Activated CD4-positive, alpha-beta T cell treated with anti-CD3 and anti-CD28 coated beads, Interleukin-2, amount 50 U/mL, for 16 hours (primary cell): ENCODE results near the gene DPYD.

ENCODE experiments used
- DNase-seq: peaks from one replicate; pipeline ENCODE4 v3.0.0-alpha.2; 2020

Gene DPYD

DNA sequence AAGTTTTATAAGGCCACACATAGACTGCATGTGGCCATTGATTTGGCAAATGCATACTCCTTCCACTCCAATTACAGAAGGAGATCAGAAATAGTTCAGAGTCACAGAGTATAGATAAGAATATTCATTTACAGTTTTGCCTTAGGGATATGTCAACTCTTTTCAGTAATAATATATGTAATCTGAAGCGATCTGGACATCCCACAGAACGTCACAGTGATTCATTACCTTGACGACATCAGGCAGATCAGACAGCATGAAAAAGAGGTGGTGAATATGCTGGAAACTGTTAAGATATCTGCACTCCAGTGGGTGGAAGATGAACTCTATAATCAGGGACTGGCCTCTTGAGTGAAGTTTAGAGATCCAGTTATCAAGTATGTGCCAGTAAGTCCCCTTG is 240.4 kb downstream of the DPYD start:
- DNase-seq: no peak

DNA sequence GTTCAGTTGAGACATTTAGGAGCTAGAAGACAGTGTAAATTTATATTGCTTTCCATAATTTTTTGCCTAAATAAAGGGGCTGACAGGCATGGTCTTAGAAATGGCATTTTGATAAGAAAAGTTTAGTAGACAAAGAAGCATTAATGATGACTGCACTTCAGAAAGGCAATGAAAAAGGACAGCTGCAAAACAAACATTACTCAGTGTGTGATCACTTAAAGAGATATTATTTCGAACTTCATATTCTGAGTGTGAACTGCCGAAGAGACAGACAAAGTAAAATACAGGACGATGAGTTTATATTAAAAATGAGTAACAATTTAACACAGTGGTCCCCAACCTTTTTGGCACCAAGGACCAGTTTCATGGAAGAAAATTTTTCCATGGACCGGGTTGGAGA is 243.1 kb downstream of the DPYD start:
- DNase-seq: no peak

DNA sequence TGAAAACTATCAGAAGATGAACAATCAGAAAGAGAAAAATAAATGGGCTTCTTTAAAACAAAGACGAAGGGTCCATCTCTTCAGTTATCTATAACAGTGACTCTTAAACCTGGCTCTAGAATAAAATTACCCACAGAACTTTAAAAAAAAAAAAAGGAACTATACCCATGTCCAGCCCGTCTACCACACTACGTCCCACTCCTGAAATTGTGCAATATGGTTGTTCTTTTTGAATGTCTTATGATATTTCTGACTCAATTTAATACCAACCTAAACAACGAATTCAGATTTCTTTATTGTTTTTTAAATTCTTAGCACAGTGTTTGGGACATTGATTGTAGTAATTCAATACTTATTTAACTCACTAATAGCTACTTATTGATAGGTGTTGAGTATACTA is 246.3 kb downstream of the DPYD start:
- no peak for DNase-seq

DNA sequence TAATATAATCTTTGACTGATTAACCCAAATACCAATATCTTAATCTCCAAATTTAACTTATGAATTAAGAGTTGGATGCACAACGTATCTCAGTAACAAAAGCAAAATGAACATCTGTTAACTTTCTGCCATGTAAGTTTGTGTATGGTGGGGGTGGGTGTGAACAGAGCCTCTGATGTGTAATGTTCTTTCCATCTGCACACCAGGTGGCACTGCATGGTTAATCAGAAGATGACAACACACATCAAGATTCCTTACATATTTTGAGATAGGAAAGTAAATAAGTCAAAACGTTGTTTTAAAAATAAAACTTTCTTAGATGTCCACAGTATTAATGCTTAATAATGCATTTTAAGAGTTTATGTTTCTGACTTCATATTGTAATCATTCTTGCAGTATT is 251.9 kb downstream of the DPYD start:
- no peak for DNase-seq

DNA sequence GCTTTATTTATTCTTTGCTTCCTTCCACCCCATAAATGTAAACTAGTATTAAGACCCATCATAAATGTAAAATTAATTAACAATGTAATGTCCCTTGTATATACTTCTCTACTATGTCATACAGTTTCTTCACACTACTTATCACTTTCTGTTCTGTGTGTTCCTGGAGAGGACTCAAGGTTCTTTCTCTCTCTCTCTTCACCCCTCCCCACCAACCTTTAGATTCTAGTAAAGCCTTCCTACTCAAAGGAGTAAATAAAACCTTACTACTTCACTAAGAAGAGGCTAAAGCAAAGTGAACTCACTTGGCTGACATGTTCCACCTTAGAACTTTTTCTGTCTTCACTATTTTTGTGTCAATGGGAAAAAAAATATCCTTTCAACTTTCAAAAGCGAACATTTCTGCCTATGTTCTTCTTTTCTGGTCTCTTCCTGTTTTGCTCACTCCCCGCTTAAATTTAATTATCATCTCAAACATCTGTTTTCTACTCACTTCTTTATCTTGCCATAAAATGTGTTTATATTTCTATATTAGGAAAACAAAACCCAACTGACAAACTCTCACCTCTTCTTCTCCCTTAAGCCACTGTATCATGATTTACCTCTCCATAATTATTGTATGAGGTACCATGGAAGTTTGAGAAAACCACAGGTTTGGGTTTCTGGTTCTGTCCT is 260.3 kb downstream of the DPYD start:
- DNase-seq: no peak

DNA sequence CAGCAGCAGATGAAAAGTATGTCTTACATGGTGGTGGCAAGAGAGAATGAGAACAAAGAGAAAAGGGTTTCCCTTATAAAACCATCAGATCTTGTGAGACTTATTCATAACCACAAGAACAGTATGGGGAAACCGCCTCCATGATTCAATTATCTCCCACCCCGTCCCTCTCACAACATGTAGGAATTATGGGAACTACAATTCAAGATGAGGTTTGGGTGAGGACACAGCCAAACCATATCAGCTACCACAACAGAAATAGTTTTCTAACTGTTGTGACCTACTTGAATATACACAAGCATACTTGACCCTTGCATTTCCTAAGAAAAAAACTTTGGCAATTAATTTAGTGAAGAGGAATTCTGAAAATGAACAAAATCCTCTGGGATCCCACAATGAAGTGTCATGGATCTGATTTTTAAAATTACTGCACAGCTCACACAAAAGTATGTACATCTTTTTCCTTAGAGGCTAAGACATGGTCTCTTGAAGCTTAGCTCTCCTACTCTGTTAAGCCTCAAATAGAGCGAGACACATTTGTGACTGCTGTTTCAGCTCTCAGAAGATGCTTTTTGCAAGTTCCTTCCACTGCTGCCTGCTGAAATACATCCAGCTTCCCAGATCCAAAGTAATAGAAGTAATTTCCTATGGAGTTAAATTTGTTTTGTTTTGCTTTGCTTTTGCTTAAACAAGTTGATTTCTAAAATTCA is 265.8 kb downstream of the DPYD start:
- no peak for DNase-seq

DNA sequence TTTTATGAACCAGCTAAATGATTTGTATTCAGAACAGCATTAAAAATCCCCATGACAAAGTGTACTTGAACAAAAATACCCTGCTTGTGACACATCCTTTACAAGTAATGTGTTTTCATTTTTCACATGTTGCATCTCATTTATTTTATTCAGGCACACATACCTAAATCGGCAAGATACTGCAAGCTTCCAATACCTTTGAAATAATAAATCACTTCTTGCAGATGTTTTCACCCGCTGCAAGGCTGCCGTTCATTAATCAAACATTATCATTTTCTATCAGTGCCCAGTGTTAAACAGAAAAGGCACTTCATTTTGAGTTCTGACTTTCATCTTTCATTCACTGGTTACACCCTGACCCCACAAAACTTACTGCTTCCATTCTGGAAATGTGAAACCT is 269.6 kb downstream of the DPYD start:
- DNase-seq: no peak

DNA sequence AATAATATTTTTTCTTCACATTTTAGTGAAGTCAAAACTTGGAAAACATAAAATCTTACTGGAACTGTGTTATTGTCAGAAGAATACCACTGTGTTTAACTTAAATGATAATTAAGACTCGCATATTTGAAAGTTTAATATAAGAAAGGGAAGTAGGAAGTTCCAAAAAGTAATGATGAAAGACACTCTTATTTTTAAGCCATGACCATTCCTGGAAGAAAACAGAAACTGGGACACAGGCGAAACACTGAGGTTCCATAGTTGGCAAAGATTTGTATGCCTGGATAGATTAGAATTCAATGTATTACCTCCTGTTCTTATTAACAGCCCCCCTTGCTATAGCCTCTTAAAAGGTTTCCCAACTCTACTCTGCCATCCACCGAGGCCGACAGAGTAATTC is 271.2 kb downstream of the DPYD start:
- DNase-seq: no peak

DNA sequence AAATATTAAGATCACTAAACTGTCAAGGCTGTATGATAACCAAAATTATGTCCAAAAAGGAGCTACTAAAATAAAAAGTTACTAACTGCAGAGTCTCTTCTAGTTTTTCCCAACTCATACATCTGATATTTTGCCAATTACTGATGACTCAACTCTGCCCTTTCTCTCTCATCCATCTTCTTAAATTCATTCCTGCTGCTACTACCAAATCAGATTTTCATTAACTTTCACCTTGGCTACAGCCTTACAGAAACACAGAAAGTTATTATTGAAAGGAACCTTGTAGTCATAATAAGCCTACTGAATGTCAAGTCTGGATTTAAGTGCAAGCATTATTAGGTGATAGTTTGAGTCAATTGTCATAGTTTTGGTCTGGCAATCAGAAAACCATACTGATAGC is 273.1 kb downstream of the DPYD start:
- DNase-seq: no peak

DNA sequence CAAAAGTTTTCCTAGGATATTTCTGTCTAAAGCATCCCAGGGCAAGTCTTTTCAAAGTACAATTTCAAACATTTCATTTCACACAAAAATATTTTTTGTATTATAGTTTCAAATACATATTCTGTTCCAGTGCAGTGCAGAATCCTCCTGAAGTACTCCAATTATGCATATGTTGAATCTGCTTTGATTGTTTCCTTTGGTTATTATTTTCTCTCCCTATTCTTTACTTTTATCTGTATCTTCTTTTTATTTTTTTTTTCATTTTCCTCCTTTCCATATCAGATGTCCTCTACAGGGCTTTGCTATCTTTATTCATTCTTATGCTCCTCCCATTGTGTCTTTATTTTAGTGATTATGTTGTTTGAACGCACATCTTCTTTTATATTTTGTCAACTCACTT is 274.8 kb downstream of the DPYD start:
- DNase-seq: no peak

DNA sequence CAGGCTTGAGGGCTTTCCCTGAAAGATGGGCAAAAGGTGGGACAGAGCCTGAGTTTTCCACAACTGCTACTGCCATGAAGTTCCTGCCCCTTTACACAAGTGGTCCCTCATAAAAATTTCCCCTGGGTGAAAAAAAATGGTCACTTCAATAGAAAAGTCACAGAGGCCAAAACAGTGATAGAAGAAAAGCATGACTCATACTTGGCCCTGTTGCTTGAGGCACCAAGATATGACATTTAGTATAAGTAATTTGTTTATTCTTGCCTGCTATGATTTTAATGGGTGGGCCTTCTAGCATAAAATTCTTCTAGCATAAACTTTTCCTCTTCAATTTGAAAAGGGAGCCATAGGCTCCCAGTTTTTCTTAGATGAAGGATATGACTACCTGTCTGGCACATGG is 280.2 kb downstream of the DPYD start:
- DNase-seq: no peak

DNA sequence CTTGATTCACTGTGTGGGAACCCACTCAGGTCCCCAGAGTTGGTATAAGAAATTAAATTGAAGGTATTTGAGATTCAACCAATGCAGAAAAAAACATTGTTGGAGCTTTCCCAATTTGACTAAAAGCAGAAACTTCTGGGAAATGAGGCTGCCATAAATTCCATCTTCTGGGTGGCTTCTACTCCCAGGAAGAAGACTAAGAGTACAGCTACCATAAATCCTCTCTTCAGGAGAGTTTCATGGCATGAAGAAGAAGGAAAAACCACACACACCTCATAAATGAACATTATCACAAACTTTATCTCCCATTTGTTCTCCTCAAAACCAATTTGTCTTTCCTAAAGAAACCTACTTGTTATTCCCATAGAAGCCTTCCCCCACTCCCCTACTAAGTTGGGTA is 283.9 kb downstream of the DPYD start:
- no peak for DNase-seq

DNA sequence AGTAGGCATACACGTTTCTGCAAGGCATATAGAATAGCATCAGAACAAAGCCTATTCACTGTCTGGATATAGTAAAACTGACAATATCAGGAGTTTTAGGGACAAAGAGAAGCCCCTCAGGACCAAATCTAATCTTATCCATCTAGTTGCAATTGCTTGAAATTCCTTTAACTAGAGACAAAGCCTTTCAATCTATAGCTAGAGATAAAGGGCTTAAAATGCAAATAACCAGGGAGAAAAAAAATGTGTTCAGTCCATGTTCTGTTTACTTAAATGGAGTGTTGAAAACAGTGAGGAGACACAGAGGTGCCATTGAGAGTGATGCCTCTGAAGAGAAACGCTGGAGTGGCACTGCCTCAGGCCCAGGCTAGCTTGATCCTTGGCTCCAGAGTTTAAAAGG is 286.1 kb downstream of the DPYD start:
- DNase-seq: no peak

DNA sequence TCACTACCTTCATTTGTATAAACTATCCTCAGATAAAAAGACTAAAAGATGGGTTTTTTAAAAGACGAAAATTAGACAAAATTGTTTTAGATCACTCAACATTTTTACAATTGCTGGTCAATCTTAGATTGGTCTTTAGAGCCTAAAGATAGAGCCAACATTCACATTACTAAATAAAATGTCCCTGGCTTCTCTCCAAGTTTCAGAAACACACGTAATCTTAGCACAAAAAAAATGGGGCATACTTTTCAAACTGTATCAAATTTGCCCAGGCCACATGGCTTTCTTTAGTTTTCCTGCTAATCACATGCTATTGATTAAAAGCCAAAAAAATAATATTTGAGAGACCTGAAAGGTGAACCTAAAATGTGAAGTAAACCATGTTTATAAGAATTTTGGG is 288.1 kb downstream of the DPYD start:
- no peak for DNase-seq

DNA sequence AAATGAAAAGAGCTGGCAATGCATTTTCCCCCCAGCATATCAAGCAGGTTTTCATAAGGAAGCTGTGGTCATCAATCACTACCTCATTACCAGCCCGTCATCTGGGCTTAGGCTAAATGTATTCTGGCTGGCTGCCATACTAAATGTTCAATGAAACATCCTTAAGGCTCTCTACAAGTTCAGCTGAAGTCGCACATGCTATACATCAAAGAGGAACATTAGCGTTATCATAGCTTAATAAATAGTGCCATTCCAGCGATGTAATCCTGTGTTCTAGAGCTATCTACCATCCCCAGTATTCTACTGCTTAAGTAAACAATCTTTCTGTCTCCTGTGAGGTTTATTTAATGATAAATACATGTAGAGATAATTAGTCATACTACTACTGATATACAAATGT is 288.8 kb downstream of the DPYD start:
- no peak for DNase-seq

DNA sequence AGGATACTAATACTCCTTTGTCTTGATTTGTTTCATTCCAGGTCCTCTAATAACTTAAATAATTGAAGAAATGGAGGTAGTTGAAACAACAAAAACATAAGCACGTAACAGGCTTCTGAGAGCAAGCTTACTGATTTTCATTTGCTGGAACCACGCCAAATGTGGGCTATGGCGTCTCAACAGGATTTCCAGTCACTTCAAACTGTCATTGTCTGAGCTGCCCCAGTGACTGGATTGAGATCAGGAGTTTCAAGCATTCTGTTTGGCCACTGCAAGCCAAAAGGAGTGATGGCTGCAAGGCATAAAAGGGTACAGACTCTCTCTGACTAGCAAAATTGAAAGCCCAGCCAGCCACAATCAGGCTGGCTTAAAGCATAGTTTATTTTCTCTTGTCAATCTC is 289.9 kb downstream of the DPYD start:
- DNase-seq: no peak

DNA sequence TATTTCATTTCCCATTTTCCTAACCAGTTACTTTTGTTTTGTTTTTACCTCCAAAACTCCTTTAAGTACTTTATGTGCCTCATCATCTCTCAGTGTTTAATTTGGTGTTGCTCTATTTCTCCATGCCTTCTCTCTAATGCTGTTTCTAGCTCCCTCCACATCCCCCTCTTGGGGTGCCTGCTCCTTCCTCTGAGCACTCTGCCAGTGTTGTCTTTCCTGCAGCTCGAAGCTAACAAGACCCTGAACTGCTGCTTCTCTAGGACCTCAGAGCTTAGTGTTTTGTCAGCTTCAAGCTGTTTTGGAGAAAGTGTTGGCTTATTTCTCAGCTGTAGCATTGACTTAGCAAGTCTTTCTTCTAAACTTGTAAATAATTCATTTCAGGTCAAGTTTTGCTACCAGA is 290.6 kb downstream of the DPYD start:
- no peak for DNase-seq

DNA sequence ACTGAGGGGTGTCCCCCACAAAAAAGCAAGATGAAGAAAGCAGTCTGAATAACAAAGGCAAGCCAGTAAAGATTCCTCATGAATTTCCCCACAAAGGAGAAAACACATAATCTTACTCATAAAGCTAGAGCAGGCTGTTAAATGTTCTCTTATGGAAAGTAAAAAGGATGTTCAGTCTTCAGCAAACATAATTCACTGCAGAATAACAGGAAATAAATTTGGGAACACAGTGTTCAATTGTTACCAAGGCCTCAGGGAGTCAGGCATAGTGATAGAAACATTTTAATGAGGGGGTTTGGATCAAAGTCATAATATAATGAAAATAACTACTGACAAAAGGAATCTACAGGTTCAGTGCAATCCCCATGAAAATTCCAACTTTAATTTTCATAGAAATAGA is 297.6 kb downstream of the DPYD start:
- no peak for DNase-seq

DNA sequence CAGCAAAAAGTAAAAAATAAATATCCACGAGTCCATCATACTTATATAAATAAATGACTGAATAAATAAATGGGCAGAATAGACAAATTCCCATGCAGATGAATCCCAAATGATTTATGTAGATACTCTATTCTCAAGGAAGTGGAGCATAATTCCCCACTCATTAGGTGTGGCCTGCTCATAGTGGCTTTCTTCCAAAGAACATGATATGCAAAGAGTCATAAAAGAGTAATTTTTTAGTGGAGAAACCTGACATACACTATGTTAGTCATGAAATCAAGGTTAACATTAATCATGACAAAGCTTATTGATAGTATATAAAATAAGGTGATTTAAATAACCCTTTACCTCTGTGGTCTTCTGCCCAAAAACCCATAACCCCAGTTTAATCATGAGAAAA is 298.9 kb downstream of the DPYD start:
- DNase-seq: no peak

DNA sequence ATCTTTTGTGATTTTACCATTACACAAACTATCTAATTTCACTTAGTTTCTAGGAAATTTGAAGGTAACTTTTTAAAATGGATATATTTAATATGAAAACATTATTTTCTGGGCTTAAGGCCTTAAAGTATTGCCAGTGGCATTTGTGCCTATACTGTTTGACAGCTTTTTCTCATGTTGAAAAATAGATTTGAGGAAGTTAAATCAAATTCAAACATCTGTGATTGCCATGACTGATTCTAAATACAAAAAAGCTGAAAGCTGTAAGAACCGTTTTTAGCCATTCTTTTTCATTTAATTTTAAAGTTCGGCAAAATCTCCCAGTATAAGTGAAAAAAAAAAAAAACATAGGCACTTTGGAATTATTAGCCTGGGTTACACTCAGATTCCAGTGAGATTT is 301.1 kb downstream of the DPYD start:
- no peak for DNase-seq

DNA sequence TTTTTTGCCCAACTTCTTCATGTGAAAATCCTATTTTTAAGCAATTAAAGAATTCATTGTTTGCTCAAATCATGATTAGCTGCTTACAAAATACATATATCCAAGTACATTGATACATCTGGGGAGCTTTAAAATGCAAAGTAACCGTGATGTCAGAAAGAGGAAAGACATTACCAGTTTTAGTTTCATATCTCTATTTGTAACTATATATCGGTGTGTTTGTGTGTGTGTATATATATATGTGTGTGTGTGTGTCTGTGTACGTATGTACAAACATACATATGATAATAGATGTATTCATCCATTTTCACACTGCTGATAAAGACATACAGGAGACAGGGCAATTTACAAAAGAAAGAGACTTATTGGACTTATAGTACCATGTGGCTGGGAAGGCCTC is 310.1 kb downstream of the DPYD start:
- no peak for DNase-seq

DNA sequence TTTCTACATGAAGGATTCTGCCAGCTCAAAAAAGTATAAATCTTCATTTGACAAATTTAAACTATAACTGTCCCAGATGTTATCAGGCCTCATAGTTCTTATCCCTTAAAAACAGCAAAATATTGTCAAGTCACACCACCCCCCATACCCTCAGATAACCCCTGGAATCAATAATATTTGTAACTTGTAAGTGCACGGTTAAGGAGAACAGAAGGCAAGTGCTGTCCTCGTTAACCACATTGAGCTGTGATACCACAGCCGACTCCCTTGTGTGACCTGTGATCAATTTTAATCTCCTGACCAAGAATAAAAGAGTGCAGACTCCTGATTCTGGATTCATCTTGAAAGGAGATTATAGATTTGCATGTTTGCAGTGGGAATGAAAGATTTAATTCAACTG is 310.7 kb downstream of the DPYD start:
- DNase-seq: no peak

DNA sequence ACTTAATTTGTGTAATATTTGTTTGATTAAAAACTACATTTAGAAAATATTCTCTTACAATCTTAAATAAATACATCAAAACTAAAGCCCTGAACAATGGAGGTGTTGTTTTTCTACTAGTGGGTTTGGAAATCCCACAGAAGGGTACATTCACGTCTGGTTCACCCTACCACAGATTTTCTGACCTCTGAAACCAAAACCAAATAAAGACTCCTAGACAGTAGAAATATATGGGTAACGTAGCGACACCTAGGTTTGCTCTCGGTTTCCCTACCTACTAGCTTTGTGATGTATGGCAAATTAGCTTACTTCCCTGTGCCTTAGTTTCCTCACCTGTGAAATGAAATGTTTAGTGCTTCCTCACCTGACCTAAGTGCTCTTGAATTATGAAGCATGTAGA is 312.6 kb downstream of the DPYD start:
- no peak for DNase-seq

DNA sequence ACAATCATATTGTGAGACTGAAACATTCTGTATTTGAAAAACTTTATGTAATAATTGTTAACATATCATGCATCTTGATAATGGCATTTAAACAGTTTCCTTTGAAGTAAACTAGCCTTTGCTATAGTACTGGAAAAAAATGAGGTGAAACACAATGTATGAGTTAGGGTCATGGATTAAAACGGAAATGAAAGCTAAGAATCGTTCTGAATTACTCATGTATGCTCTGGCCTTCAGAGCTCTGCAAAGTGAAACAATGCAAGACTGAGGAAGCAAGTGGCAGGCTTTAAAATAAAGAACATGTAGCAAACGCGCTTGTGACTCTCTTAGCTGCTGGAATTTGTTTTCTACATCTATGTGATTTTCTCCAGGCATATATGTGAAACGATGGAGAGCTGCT is 317.1 kb downstream of the DPYD start:
- DNase-seq: no peak

DNA sequence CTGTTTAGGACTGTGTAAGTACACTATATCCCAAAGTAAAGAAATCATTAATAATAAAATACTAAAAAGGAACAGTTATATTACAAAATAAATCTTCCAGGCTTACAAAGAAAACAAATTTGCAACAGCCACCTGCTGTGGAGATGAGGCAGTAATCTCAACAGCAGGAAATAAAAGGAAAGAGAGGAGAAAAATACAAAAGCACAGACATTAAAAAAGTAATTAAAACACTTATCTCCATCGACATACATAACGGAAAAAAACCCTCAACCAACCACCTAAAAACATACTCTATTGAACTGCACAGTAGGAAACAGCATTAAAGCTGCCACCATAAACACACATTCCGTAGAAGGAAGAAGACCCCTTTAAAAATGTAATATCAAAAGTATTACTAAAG is 317.6 kb downstream of the DPYD start:
- DNase-seq: no peak
